Measurements from ENCODE around the gene TADA2A. TPM values are rescaled to one million over a fixed set of nuclear protein-coding genes. Genes with fewer than 3 reads are reported as not detected.
A peak's percentile ranks its signal among the peaks of the same experiment; 100 is the strongest.

The TADA2A gene, protein sequence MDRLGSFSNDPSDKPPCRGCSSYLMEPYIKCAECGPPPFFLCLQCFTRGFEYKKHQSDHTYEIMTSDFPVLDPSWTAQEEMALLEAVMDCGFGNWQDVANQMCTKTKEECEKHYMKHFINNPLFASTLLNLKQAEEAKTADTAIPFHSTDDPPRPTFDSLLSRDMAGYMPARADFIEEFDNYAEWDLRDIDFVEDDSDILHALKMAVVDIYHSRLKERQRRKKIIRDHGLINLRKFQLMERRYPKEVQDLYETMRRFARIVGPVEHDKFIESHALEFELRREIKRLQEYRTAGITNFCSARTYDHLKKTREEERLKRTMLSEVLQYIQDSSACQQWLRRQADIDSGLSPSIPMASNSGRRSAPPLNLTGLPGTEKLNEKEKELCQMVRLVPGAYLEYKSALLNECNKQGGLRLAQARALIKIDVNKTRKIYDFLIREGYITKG
- 9.1 to 13.8 TPM (median 11.8 TPM) in 3 replicates for polyA plus RNA-seq
- 24.4 TPM for polyA plus RNA-seq (2011; ENCODE audit: low read depth)
- 7.1 and 11.1 TPM in 2 replicates for polyA plus RNA-seq (2011; cell fraction: cytosol; rRNA removed)
- polyA plus RNA-seq (2011; cell fraction: nucleus; rRNA removed): 16.3 and 17.9 TPM in 2 replicates
- 6.9 and 8.0 TPM in 2 replicates for polyA plus RNA-seq (2012; ENCODE audit: low replicate concordance)
- polyA minus RNA-seq: 17.6 to 25.3 TPM (median 22.7 TPM) in 3 replicates
- polyA minus RNA-seq (2011; cell fraction: cytosol; rRNA and poly(A)+ RNA removed): 7.7 TPM
- polyA minus RNA-seq (2011; cell fraction: nucleus; rRNA and poly(A)+ RNA removed): 7.6 and 16.7 TPM in 2 replicates

DNA sequence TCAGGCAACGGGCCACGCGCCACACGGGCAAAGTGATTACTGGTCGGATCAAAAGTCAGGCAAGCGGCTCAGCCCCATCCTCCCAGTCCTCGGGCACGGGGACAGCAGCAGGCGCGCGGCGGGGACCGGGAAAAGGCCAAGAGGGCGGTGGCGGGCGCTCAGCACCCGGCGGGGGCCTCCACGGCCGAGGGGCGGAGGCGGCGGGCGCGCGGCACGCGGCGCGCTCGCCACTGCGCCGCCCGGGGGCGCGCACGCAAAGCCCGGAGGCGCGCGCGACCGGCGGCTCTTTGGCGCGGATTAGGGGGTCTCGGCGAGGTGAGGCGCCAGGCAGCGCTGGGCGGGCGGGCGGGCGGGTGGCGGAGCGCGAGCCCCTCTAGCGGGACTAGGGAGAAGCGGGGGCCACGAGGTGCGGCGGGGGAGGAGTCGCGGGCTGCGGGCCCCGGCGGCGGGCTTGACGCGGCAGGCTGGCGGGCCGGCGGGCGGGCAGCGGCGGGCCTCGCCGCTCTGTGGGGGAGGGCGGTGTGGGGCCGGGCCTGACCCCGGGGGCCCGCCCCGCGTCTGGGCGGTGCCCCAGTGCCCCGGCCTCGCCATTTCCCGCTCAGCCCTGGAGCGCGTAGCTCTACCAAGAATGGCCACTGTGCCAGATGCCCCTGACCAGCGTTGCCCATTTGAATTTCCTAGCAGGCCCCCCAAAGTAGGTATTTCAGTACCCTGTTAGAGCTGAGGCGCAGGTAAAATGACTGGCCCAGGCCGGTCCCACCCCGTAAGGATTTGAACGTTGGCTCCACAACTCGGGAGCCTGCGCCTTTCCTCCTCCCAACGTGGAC, at the start of gene TADA2A, which contains the start of gene ACACA:
TSS of gene TADA2A (plus strand) at position 252 of the 827 bp plus-strand sequence. CDS start 4,480 bp downstream, outside the sequence.
TSS of gene ACACA (minus strand) at position 202 of the 827 bp plus-strand sequence. CDS start 537 bp downstream, outside the sequence.
- H3K4me3 ChIP-seq (ENCODE audit: control insufficient read depth in 2 of 3, extremely low read depth in 1 of 3, insufficient read depth in 2 of 3, low read depth in 1 of 3, low read length in 3 of 3): peak within 1 kb of the TSS; percentile 89 to 91 (median 90)

More for the DNA sequence above, at the start of gene TADA2A, which contains the start of gene ACACA:
- FAIRE-seq: no peak
- Histone ChIP-seq H2AFZ (ENCODE audit: control insufficient read depth, low read length) (peak within 1 kb of the TSS; percentile 76), H3K27ac (ENCODE audit: control insufficient read depth, insufficient read depth, low read length) (peak within 1 kb of the TSS; percentile 92), H4K20me1 (ENCODE audit: control insufficient read depth, extremely low read depth, insufficient read depth, low read length) (no peaks in the 10 kb centered on the region), H3K4me1 (ENCODE audit: control insufficient read depth, extremely low read depth, insufficient read depth, low read length) (peaks cover 15% of the 10 kb centered on the region), H3K36me3 (ENCODE audit: control insufficient read depth in 2 of 2, extremely low read depth in 1 of 2, insufficient read depth in 2 of 2, low read length in 2 of 2) (peaks cover 2 to 7% of the 10 kb centered on the region in 2 experiments), H3K9me1 (ENCODE audit: control insufficient read depth, extremely low read depth, insufficient read depth, low read length) (no peaks in the 10 kb centered on the region), H3K4me2 (ENCODE audit: control insufficient read depth, extremely low read depth, insufficient read depth, low read depth, low read length) (peak within 1 kb of the TSS; percentile 97), H3K27me3 (ENCODE audit: control insufficient read depth, extremely low read depth, insufficient read depth, low read length) (no peaks in the 10 kb centered on the region), H3K79me2 (ENCODE audit: control insufficient read depth, insufficient read depth, low read length) (peaks cover 33% of the 10 kb centered on the region), H3K9me3 (ENCODE audit: control insufficient read depth, low read depth, low read length) (no peaks in the 10 kb centered on the region), H3K9ac (ENCODE audit: control insufficient read depth, extremely low read depth, insufficient read depth, low read length) (peak within 1 kb of the TSS; percentile 95)
- TF ChIP-seq EZH2 (IDR thresholded peaks at IDR 0.05; ENCODE audit: low read length): no peak
- TF ChIP-seq, protein P1, sequence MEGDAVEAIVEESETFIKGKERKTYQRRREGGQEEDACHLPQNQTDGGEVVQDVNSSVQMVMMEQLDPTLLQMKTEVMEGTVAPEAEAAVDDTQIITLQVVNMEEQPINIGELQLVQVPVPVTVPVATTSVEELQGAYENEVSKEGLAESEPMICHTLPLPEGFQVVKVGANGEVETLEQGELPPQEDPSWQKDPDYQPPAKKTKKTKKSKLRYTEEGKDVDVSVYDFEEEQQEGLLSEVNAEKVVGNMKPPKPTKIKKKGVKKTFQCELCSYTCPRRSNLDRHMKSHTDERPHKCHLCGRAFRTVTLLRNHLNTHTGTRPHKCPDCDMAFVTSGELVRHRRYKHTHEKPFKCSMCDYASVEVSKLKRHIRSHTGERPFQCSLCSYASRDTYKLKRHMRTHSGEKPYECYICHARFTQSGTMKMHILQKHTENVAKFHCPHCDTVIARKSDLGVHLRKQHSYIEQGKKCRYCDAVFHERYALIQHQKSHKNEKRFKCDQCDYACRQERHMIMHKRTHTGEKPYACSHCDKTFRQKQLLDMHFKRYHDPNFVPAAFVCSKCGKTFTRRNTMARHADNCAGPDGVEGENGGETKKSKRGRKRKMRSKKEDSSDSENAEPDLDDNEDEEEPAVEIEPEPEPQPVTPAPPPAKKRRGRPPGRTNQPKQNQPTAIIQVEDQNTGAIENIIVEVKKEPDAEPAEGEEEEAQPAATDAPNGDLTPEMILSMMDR (optimal IDR thresholded peaks at IDR 0.05 in 1 of 3, IDR thresholded peaks at IDR 0.05 in 1 of 3, conservative IDR thresholded peaks at IDR 0.05 in 1 of 3; ENCODE audit: extremely low read depth in 1 of 3, insufficient read depth in 2 of 3, low read length in 3 of 3): no peak
- dilution Hi-C loops (cut with MboI; ENCODE audit: extremely low pct_ligation_motif_present, low sequenced_read_pairs): no loop called here
- DNase-seq (ENCODE audit: low read depth, low spot score): no peak

Data from keratinocyte (primary cell).